Gastroesophageal sphincter (tissue), 3 donors: ENCODE results near the gene LHX2.

Experiments
- CTCF ChIP-seq, 4 experiments: fragments of 200-600 bp in 2 of 4; fragments of 450-650 bp in 2 of 4; sonication (generic) in 1 of 4; IDR thresholded peaks; one replicate each; pipeline ENCODE4 v1.5.1; 2017 to 2019; ENCODE audit warnings: antibody characterized with exemption in 4 of 4, mild to moderate bottlenecking in 2 of 4, moderate library complexity in 2 of 4
- EP300 ChIP-seq: sonication (generic); formaldehyde crosslinking; IDR thresholded peaks from one replicate; pipeline ENCODE4 v1.6.1; 2017; ENCODE audit warnings: antibody characterized with exemption, mild to moderate bottlenecking
- POLR2AphosphoS5 ChIP-seq: sonication (generic); formaldehyde crosslinking; IDR thresholded peaks from one replicate; pipeline ENCODE4 v1.6.1; 2017; ENCODE audit warnings: antibody characterized with exemption

DNA sequence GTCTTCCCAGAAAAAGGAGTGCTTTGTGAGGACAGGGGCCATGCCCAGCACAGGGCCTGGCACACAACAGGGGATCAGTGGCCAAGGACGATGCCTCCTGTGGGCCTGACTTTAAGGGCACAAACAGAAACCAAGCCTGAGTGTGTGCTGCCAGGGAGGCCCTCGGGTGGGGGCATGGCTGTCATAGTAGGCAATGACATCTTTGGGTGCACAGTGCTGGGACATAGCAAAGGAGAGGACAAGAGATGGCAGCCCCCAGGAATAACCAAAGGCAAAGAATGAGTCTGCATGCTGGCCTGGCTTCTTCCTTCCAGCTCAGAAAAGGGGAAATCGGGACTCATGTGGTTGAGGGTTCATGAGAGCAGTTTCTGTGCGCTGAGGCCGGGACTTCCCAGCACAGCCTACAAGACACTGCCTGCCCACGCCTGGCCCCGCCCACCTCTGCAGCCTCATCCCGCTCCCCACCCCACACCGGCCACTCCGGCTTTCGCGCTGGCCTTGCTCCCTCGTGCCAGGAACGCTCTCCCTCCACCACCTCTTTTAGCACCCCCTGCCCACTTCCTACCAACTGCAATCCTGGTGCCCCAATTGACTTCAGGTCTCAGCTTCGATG lies 13.8 kb upstream of the LHX2 start:
- TF ChIP-seq EP300 (no peak), POLR2AphosphoS5 (no peak), CTCF (IDR thresholded peaks at IDR 0.05) (no peak)
